ENCODE measurements around the gene TSPAN33. TPM values are rescaled to one million over a fixed set of nuclear protein-coding genes. Genes with fewer than 3 reads are reported as not detected.
"Not testable (repeated sequence)": the region's sequence is repeated elsewhere in the genome, so short reads cannot be mapped to it uniquely, and the experiment has no call there.

The TSPAN33 gene
- total RNA-seq, 4 donors from 2014 or later: 5.0 to 11.4 (median 7.5) TPM

GRCh38 chr7:129110982-129111376, 33.5 kb upstream of the TSPAN33 start:
- intact Hi-C loops (cut with DNase I): no loop called here
- H3K9me3 ChIP-seq: peaks cover 0 to 7% (median 2%) of the 10 kb centered on the region in 4 donors
- H3K27ac ChIP-seq (replicated peaks in 1 of 4): no peak overlapping the region
- TF ChIP-seq CTCF (IDR thresholded peaks at IDR 0.05): no peak
- TF ChIP-seq EP300 (IDR thresholded peaks at IDR 0.05): no peak
- TF ChIP-seq POLR2A (IDR thresholded peaks at IDR 0.05; ENCODE audit: low read depth): no peak
- no peak for TF ChIP-seq POLR2AphosphoS5 (IDR thresholded peaks at IDR 0.05)
- H3K4me3 ChIP-seq: no peak overlapping the region
- no peaks in the 10 kb centered on the region for H3K36me3 ChIP-seq
- DNase-seq (ENCODE audit: extremely low spot score): no peak
- no peaks in the 10 kb centered on the region for H3K27me3 ChIP-seq
- no peaks in the 10 kb centered on the region for H3K4me1 ChIP-seq

GRCh38 chr7:129115676-129116075, 28.8 kb upstream of the TSPAN33 start:
- H3K4me3 ChIP-seq: no peak overlapping the region
- no peaks in the 10 kb centered on the region for H3K27me3 ChIP-seq
- H3K36me3 ChIP-seq: no peaks in the 10 kb centered on the region
- no peak overlapping the region for H3K27ac ChIP-seq (replicated peaks in 1 of 4)
- DNase-seq (ENCODE audit: extremely low spot score): no peak
- H3K4me1 ChIP-seq: no peaks in the 10 kb centered on the region
- peaks cover 0 to 7% (median 2%) of the 10 kb centered on the region in 4 donors for H3K9me3 ChIP-seq
- TF ChIP-seq CTCF (IDR thresholded peaks at IDR 0.05) (no peak), EP300 (IDR thresholded peaks at IDR 0.05) (no peak), POLR2A (IDR thresholded peaks at IDR 0.05; ENCODE audit: low read depth) (no peak), POLR2AphosphoS5 (IDR thresholded peaks at IDR 0.05) (no peak)
- intact Hi-C loops (cut with DNase I): no loop called here

GRCh38 chr7:129118182-129118581, 26.3 kb upstream of the TSPAN33 start:
- no peaks in the 10 kb centered on the region for H3K36me3 ChIP-seq
- no peak overlapping the region for H3K4me3 ChIP-seq
- intact Hi-C loops (cut with DNase I): no loop called here
- no peaks in the 10 kb centered on the region for H3K27me3 ChIP-seq
- H3K9me3 ChIP-seq: peaks cover 0 to 7% (median 2%) of the 10 kb centered on the region in 4 donors
- 93% methylated on average over 7 of the region's 7 CpGs for WGBS
- H3K4me1 ChIP-seq: peaks cover 0 to 6% (median 0%) of the 10 kb centered on the region in 4 donors
- H3K27ac ChIP-seq (replicated peaks in 1 of 4): no peak overlapping the region
- TF ChIP-seq EP300 (IDR thresholded peaks at IDR 0.05): no peak
- DNase-seq (ENCODE audit: extremely low spot score): no peak

GRCh38 chr7:129118976-129119375, 25.5 kb upstream of the TSPAN33 start:
- Histone ChIP-seq H3K4me3 (no peak overlapping the region), H3K36me3 (no peaks in the 10 kb centered on the region), H3K27ac (replicated peaks in 1 of 4) (no peak overlapping the region), H3K27me3 (no peaks in the 10 kb centered on the region), H3K4me1 (peaks cover 0 to 6% (median 0%) of the 10 kb centered on the region in 4 donors), H3K9me3 (peaks cover 0 to 7% (median 2%) of the 10 kb centered on the region in 4 donors)
- WGBS: 79% methylated on average over 3 of the region's 3 CpGs
- TF ChIP-seq CTCF (IDR thresholded peaks at IDR 0.05) (no peak), POLR2AphosphoS5 (IDR thresholded peaks at IDR 0.05) (no peak), EP300 (IDR thresholded peaks at IDR 0.05) (no peak), POLR2A (IDR thresholded peaks at IDR 0.05; ENCODE audit: low read depth) (no peak)
- no peak for DNase-seq (ENCODE audit: extremely low spot score)
- intact Hi-C loops (cut with DNase I): no loop called here

- H3K4me3 ChIP-seq; H3K27ac ChIP-seq (replicated peaks in 1 of 4); H3K9me3 ChIP-seq; intact Hi-C loops (cut with DNase I); H3K36me3 ChIP-seq; DNase-seq (ENCODE audit: extremely low spot score); H3K4me1 ChIP-seq: not testable (repeated sequence)
- peaks cover 0 to 13% (median 0%) of the 10 kb centered on the region in 4 donors for H3K27me3 ChIP-seq
- 88% methylated on average over 3 of the region's 3 CpGs for WGBS
Measured at GRCh38 chr7:129121501-129122077, 22.9 kb upstream of the TSPAN33 start.
